Neural cell (in vitro differentiated cells): ENCODE data around the gene SLC25A27. TPM values are rescaled to one million over a fixed set of nuclear protein-coding genes. Genes with fewer than 3 reads are reported as not detected.

ENCODE experiments used
- H2AFZ ChIP-seq: fragments of 200-600, 300-800 bp; sonication (generic), shearing (Covaris generic); 2 replicates; pipeline ENCODE4 v1.6.0; 2014; ENCODE audit warnings: low read depth, mild to moderate bottlenecking, antibody characterized with exemption, low read length, moderate library complexity
- H3F3A ChIP-seq: fragments of 200-600 bp; shearing (Covaris generic); 2 replicates; pipeline ENCODE4 v1.6.1; 2016; ENCODE audit warnings: mild to moderate bottlenecking, moderate library complexity, mixed read lengths, antibody characterized with exemption, low read length; ENCODE audit not compliant: insufficient read depth, poor library complexity, severe bottlenecking
- H3K27ac ChIP-seq: fragments of 200-600, 300-800 bp; sonication (generic), shearing (Covaris generic); 2 replicates; pipeline ENCODE4 v1.5.1; 2014; ENCODE audit warnings: mild to moderate bottlenecking, low read length, moderate library complexity
- H3K27me3 ChIP-seq: fragments of 300-800, 200-600 bp; sonication (generic), shearing (Covaris generic); 2 replicates; pipeline ENCODE4 v1.6.0; 2014; ENCODE audit warnings: mild to moderate bottlenecking, low read depth, low read length, moderate library complexity; ENCODE audit not compliant: insufficient read depth
- H3K36me3 ChIP-seq: fragments of 300-800, 200-600 bp; sonication (generic), shearing (Covaris generic); 2 replicates; pipeline ENCODE4 v1.5.1; 2014; ENCODE audit warnings: mild to moderate bottlenecking, antibody characterized with exemption, low read length, moderate library complexity; ENCODE audit not compliant: insufficient read depth
- H3K4me2 ChIP-seq: fragments of 300-800, 200-600 bp; sonication (generic), shearing (Covaris generic); 2 replicates; pipeline ENCODE4 v1.6.0; 2014; ENCODE audit warnings: mild to moderate bottlenecking, low read length
- H3K4me3 ChIP-seq: fragments of 300-800, 200-600 bp; sonication (generic), shearing (Covaris generic); 2 replicates; pipeline ENCODE4 v1.5.1; 2014; ENCODE audit warnings: mild to moderate bottlenecking, low read length, moderate library complexity
- H3K79me2 ChIP-seq: fragments of 200-600 bp; shearing (Covaris generic); replicated peaks from 2 replicates; pipeline ENCODE4 v1.6.0; 2014; ENCODE audit warnings: mild to moderate bottlenecking, low read length, moderate library complexity; ENCODE audit not compliant: insufficient read depth
- H3K9ac ChIP-seq: fragments of 300-800, 200-600 bp; sonication (generic), shearing (Covaris generic); 2 replicates; pipeline ENCODE4 v1.6.1; 2016; ENCODE audit warnings: mild to moderate bottlenecking, low read length, mixed read lengths
- H3K9me2 ChIP-seq: fragments of 200-600 bp; shearing (Covaris generic); 2 replicates; pipeline ENCODE4 v1.6.1; 2016; ENCODE audit warnings: mild to moderate bottlenecking, low read length, mixed read lengths; ENCODE audit not compliant: insufficient read depth
- H3K9me3 ChIP-seq: fragments of 200-600, 300-800 bp; sonication (generic), shearing (Covaris generic); 2 replicates; pipeline ENCODE4 v1.6.1; 2016; ENCODE audit warnings: mild to moderate bottlenecking, mixed run types, low read length, moderate library complexity, mixed read lengths
- H4K20me1 ChIP-seq: fragments of 200-600 bp; shearing (Covaris generic); 2 replicates; pipeline ENCODE4 v1.6.1; 2016; ENCODE audit warnings: mild to moderate bottlenecking, mixed run types; ENCODE audit not compliant: insufficient read depth
- EP300 ChIP-seq: fragments of 450-650 bp; conservative IDR thresholded peaks from 2 replicates; pipeline ENCODE4 v1.6.1; 2014; ENCODE audit warnings: antibody characterized with exemption, mild to moderate bottlenecking, moderate library complexity; ENCODE audit not compliant: poor library complexity, severe bottlenecking
- EZH2 ChIP-seq: fragments of 200-600, 300-800 bp; shearing (Covaris generic), sonication (generic); IDR thresholded peaks from 2 replicates; pipeline ENCODE4 v1.6.1; 2014; ENCODE audit warnings: antibody characterized with exemption, low read length, borderline replicate concordance, mild to moderate bottlenecking; ENCODE audit not compliant: insufficient read depth, poor library complexity, severe bottlenecking
- MXI1 ChIP-seq: fragments of 450-650 bp; conservative IDR thresholded peaks from 2 replicates; pipeline ENCODE4 v1.6.1; 2014; ENCODE audit warnings: antibody characterized with exemption, mild to moderate bottlenecking; ENCODE audit not compliant: poor library complexity, severe bottlenecking
- POLR2AphosphoS5 ChIP-seq: IDR thresholded peaks from 2 replicates; pipeline ENCODE4 v1.6.1; 2012
- RAD21 ChIP-seq: fragments of 450-650 bp; conservative IDR thresholded peaks from 2 replicates; pipeline ENCODE4 v1.6.1; 2014; ENCODE audit warnings: antibody characterized with exemption, mild to moderate bottlenecking, moderate library complexity
- SMC3 ChIP-seq: fragments of 450-650 bp; conservative IDR thresholded peaks from 2 replicates; pipeline ENCODE4 v1.6.1; 2014; ENCODE audit warnings: antibody characterized with exemption, mild to moderate bottlenecking, moderate library complexity; ENCODE audit not compliant: poor library complexity
- TAF1 ChIP-seq: IDR thresholded peaks from 2 replicates; pipeline ENCODE4 v1.6.1; 2012; ENCODE audit warnings: low read depth
- polyA plus RNA-seq: library from polyadenylated mRNA; depleted of rRNA; stranded (reverse); fragments of >200 nt; gene quantifications from 2 replicates; pipeline ENCODE4 v1.2.3, GENCODE V29; 2014
- TF ChIP-seq, protein P1 (sequence below): IDR thresholded peaks from 2 replicates; pipeline ENCODE4 v1.6.1; 2012; ENCODE audit warnings: borderline replicate concordance
- TF ChIP-seq, protein P2 (sequence below): fragments of 450-650 bp; IDR thresholded peaks from 2 replicates; pipeline ENCODE4 v1.5.1; 2014; ENCODE audit warnings: antibody characterized with exemption, mild to moderate bottlenecking, moderate library complexity; ENCODE audit not compliant: poor library complexity, severe bottlenecking

Gene SLC25A27
- polyA plus RNA-seq, 1 donor from 2014 or later = 44.5 TPM

DNA sequence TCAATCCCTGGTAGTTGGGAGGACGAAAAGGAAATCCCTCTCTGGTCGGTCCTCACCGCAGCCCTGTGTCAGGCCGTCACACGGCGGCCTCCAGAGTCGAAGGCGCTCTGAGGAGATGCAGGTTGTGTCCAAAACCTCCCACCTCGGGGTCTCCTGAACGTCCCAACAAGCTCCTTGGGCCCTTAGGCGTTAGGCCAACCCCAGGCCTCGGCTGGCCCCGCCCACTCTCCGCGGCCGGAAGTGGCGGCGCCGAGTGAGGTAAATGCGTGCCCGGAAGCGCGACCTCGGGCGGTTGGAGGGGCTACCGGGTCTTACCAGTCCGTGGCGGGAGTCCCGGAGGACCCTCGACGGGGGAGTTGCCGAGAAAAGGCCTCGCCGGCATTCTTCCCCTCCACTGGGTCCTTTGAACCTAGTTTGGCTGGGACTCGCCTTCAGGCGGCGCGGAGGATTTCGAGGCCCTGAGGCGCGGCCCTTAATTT, 34.9 kb downstream of the SLC25A27 start, which contains the start of gene TDRD6:
Gene TDRD6, plus strand, starts transcription at position 267 of the 479 bp plus-strand sequence. CDS start 244 bp downstream, outside the sequence.
- Histone ChIP-seq H3K79me2 (no peaks in the 10 kb centered on the region), H3K27me3 (no peaks in the 10 kb centered on the region), H3K4me3 (no peak within 1 kb of the TSS), H3K9me3 (no peaks in the 10 kb centered on the region), H3K9ac (no peak within 1 kb of the TSS), H3K4me2 (no peak within 1 kb of the TSS), H3K27ac (no peak within 1 kb of the TSS), H3K36me3 (no peaks in the 10 kb centered on the region), H2AFZ (no peak within 1 kb of the TSS), H3F3A (no peaks in the 10 kb centered on the region), H3K9me2 (no peaks in the 10 kb centered on the region), H4K20me1 (no peaks in the 10 kb centered on the region)
- TF ChIP-seq RAD21 (no peak), TAF1 (no peak), EZH2 (no peak), EP300 (no peak), MXI1 (no peak), SMC3 (no peak), POLR2AphosphoS5 (no peak)
- TF ChIP-seq, protein P1, sequence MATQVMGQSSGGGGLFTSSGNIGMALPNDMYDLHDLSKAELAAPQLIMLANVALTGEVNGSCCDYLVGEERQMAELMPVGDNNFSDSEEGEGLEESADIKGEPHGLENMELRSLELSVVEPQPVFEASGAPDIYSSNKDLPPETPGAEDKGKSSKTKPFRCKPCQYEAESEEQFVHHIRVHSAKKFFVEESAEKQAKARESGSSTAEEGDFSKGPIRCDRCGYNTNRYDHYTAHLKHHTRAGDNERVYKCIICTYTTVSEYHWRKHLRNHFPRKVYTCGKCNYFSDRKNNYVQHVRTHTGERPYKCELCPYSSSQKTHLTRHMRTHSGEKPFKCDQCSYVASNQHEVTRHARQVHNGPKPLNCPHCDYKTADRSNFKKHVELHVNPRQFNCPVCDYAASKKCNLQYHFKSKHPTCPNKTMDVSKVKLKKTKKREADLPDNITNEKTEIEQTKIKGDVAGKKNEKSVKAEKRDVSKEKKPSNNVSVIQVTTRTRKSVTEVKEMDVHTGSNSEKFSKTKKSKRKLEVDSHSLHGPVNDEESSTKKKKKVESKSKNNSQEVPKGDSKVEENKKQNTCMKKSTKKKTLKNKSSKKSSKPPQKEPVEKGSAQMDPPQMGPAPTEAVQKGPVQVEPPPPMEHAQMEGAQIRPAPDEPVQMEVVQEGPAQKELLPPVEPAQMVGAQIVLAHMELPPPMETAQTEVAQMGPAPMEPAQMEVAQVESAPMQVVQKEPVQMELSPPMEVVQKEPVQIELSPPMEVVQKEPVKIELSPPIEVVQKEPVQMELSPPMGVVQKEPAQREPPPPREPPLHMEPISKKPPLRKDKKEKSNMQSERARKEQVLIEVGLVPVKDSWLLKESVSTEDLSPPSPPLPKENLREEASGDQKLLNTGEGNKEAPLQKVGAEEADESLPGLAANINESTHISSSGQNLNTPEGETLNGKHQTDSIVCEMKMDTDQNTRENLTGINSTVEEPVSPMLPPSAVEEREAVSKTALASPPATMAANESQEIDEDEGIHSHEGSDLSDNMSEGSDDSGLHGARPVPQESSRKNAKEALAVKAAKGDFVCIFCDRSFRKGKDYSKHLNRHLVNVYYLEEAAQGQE = no peak
- TF ChIP-seq, protein P2, sequence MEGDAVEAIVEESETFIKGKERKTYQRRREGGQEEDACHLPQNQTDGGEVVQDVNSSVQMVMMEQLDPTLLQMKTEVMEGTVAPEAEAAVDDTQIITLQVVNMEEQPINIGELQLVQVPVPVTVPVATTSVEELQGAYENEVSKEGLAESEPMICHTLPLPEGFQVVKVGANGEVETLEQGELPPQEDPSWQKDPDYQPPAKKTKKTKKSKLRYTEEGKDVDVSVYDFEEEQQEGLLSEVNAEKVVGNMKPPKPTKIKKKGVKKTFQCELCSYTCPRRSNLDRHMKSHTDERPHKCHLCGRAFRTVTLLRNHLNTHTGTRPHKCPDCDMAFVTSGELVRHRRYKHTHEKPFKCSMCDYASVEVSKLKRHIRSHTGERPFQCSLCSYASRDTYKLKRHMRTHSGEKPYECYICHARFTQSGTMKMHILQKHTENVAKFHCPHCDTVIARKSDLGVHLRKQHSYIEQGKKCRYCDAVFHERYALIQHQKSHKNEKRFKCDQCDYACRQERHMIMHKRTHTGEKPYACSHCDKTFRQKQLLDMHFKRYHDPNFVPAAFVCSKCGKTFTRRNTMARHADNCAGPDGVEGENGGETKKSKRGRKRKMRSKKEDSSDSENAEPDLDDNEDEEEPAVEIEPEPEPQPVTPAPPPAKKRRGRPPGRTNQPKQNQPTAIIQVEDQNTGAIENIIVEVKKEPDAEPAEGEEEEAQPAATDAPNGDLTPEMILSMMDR = no peak

DNA sequence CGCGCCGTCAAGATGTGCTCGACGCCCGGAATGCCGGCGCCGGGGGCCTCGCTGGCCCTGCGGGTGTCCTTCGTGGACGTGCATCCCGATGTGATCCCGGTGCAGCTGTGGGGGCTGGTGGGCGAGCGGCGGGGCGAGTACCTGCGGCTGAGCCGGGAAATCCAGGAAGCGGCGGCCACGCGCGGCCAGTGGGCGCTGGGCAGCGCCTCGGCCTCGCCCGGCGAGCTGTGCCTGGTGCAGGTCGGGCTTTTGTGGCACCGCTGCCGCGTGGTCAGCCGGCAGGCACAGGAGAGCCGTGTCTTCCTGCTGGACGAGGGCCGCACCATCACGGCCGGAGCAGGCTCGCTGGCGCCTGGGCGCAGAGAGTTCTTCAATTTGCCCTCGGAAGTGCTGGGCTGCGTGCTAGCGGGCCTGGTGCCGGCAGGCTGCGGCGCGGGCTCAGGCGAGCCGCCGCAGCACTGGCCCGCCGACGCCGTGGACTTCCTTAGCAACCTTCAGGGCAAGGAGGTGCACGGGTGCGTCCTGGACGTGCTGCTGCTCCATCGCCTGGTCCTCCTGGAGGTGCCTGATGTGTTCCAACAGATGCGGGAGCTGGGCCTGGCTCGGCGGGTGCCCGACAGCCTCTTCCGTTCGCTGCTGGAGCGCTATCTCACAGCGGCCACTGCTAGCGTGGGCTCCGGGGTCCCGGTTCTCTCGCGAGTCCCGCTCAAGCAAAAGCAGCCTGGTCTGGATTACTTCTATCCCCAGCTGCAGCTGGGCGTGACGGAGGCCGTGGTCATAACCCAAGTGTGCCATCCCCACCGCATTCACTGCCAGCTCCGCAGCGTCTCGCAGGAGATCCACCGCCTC, 35.6 kb downstream of the SLC25A27 start:
- no peak overlapping the region for H3K27ac ChIP-seq
- H2AFZ ChIP-seq = no peak overlapping the region
- no peaks in the 10 kb centered on the region for H3K9me2 ChIP-seq
- no peaks in the 10 kb centered on the region for H4K20me1 ChIP-seq
- no peak overlapping the region for H3K9ac ChIP-seq
- no peaks in the 10 kb centered on the region for H3K27me3 ChIP-seq
- TF ChIP-seq EZH2 (no peak), SMC3 (no peak), POLR2AphosphoS5 (no peak), MXI1 (no peak), TAF1 (no peak), EP300 (no peak), RAD21 (no peak)
- TF ChIP-seq, protein P2 = no peak
- TF ChIP-seq, protein P1 = no peak
- H3K4me2 ChIP-seq = no peak overlapping the region
- H3F3A ChIP-seq = no peaks in the 10 kb centered on the region
- H3K9me3 ChIP-seq = no peaks in the 10 kb centered on the region
- no peaks in the 10 kb centered on the region for H3K36me3 ChIP-seq
- no peaks in the 10 kb centered on the region for H3K79me2 ChIP-seq
- no peak overlapping the region for H3K4me3 ChIP-seq
